Endothelial cell of umbilical vein (primary cell): ENCODE data around the gene CFAP77. TPM values are rescaled to one million over a fixed set of nuclear protein-coding genes. Genes with fewer than 3 reads are reported as not detected.

ENCODE experiments used
- BruUV-seq: library from RNA; stranded (reverse); fragments of 400-500 nt; replicated peaks from 2 replicates; lab custom pipeline; 2021; lab: Mats Ljungman, UMichigan
- CTCF ChIA-PET: fragments of 300-600, 350-600 bp; sonication (Branson Sonifier 250); formaldehyde crosslinking; loops from one replicate; lab custom pipeline; 2021; ENCODE audit warnings: antibody characterized with exemption, inconsistent platforms; lab: Charles Lee
- POLR2A ChIA-PET: fragments of 300-600, 350-600 bp; sonication (Branson Sonifier 250); formaldehyde crosslinking; loops from one replicate; lab custom pipeline; 2021; ENCODE audit warnings: antibody characterized with exemption, inconsistent platforms; lab: Charles Lee
- DNase-seq: peaks from one replicate; pipeline ENCODE4 v3.0.0-alpha.2; 2011; ENCODE audit warnings: low read depth, low spot score
- FAIRE-seq: peaks from 2 replicates; lab custom pipeline; 2011; peaks lifted over from hg19 to GRCh38; lab: Jason Lieb, UNC
- H2AFZ ChIP-seq: 2 replicates; pipeline ENCODE4 v1.6.0; 2012; ENCODE audit warnings: low read depth, low read length, control low read depth, inconsistent platforms
- H3K27ac ChIP-seq: 2 replicates; pipeline ENCODE4 v1.5.1; 2011; ENCODE audit warnings: low read depth, mild to moderate bottlenecking, control low read depth, low read length, moderate library complexity; ENCODE audit not compliant: insufficient read depth
- H3K27me3 ChIP-seq, 2 experiments: 2 replicates each; pipeline versions ENCODE4 v1.6.0 to v1.6.1; 2011; ENCODE audit warnings: low read length in 2 of 2, mixed read lengths in 1 of 2; ENCODE audit not compliant: control insufficient read depth in 2 of 2, insufficient read depth in 2 of 2
- H3K36me3 ChIP-seq, 2 experiments: 2 replicates in 1 of 2; 3 replicates in 1 of 2; pipeline ENCODE4 v1.5.1; 2011; ENCODE audit warnings: low read length in 2 of 2, mild to moderate bottlenecking in 1 of 2, moderate library complexity in 1 of 2; ENCODE audit not compliant: control insufficient read depth in 2 of 2, insufficient read depth in 2 of 2; ENCODE audit errors: extremely low read depth in 1 of 2
- H3K4me1 ChIP-seq: 3 replicates; pipeline ENCODE4 v1.5.1; 2011; ENCODE audit warnings: mild to moderate bottlenecking, low read length; ENCODE audit not compliant: control insufficient read depth, insufficient read depth; ENCODE audit errors: extremely low read depth
- H3K4me2 ChIP-seq: 2 replicates; pipeline ENCODE4 v1.6.1; 2011; ENCODE audit warnings: low read length, control low read depth, mixed read lengths; ENCODE audit not compliant: insufficient read depth
- H3K4me3 ChIP-seq, 3 experiments: fragments of 200-600 bp in 1 of 3; sonication (generic), shearing (Covaris generic) in 1 of 3; replicated peaks in 1 of 3; 2 replicates each; pipeline ENCODE4 v1.5.1; 2011 to 2016; ENCODE audit warnings: control low read depth in 3 of 3, low read length in 3 of 3, mild to moderate bottlenecking in 2 of 3, inconsistent platforms in 1 of 3, low read depth in 1 of 3, moderate library complexity in 1 of 3; ENCODE audit not compliant: insufficient read depth in 1 of 3
- H3K79me2 ChIP-seq: 2 replicates; pipeline ENCODE4 v1.6.0; 2012; ENCODE audit warnings: low read length, inconsistent platforms; ENCODE audit not compliant: control insufficient read depth, insufficient read depth
- H3K9ac ChIP-seq: replicated peaks from 2 replicates; pipeline ENCODE3; 2011; ENCODE audit warnings: low read length, control low read depth; ENCODE audit not compliant: insufficient read depth; ENCODE audit errors: extremely low read depth
- H3K9me1 ChIP-seq: replicated peaks from 3 replicates; pipeline ENCODE4 v1.6.0; 2011; ENCODE audit warnings: mild to moderate bottlenecking, low read length; ENCODE audit not compliant: control insufficient read depth, insufficient read depth; ENCODE audit errors: extremely low read depth
- H3K9me3 ChIP-seq: replicated peaks from 2 replicates; pipeline ENCODE4 v1.5.1; 2012; ENCODE audit warnings: low read length, inconsistent platforms; ENCODE audit not compliant: control insufficient read depth, insufficient read depth
- H4K20me1 ChIP-seq: replicated peaks from 2 replicates; pipeline ENCODE3; 2011; ENCODE audit warnings: mild to moderate bottlenecking, low read length; ENCODE audit not compliant: control insufficient read depth, insufficient read depth; ENCODE audit errors: extremely low read depth
- EZH2 ChIP-seq: IDR thresholded peaks from 2 replicates; pipeline ENCODE4 v1.6.1; 2012; ENCODE audit warnings: borderline replicate concordance, low read depth, mild to moderate bottlenecking, moderate library complexity, low read length, inconsistent platforms; ENCODE audit not compliant: severe bottlenecking
- dilution Hi-C: fragments of 300-500 bp; cut with MboI; formaldehyde crosslinking; loops from one replicate; pipeline ENCODE4 v1.15.0; 2019; ENCODE audit warnings: low sequenced_read_pairs; ENCODE audit not compliant: extremely low pct_ligation_motif_present
- intact Hi-C: fragments of 100-400 bp; cut with micrococcal nuclease; formaldehyde crosslinking; loops from one replicate; pipeline ENCODE4 v1.10.0; 2022
- polyA plus RNA-seq, 4 experiments: library from polyadenylated mRNA; depleted of rRNA in 3 of 4; stranded (reverse) in 3 of 4; unstranded in 1 of 4; fragments of >200 nt; gene quantifications; 2 replicates each; pipeline versions ENCODE4 v1.2.1 to v1.2.3, GENCODE V29; 2011 to 2012; ENCODE audit warnings: missing spikeins in 1 of 4
- total RNA-seq: library from RNA; stranded (reverse); gene quantifications from 2 replicates; pipeline ENCODE4 v1.2.3, GENCODE V29; 2021
- TF ChIP-seq, protein P1 (sequence below), 2 donors: IDR thresholded peaks; 1 replicate in 1 of 2; 2 replicates in 1 of 2; pipeline ENCODE4 v1.5.1; 2011; ENCODE audit warnings: low read length in 2 of 2, mild to moderate bottlenecking in 2 of 2, moderate library complexity in 2 of 2, control low read depth in 1 of 2, inconsistent platforms in 1 of 2, low read depth in 1 of 2; ENCODE audit not compliant: insufficient read depth in 1 of 2; ENCODE audit errors: extremely low read depth in 1 of 2

Gene CFAP77
- total and polyA plus RNA-seq, 2 donors (not counting 3 experiments of a cell fraction or from before 2014, with no cell fraction given): not detected

DNA sequence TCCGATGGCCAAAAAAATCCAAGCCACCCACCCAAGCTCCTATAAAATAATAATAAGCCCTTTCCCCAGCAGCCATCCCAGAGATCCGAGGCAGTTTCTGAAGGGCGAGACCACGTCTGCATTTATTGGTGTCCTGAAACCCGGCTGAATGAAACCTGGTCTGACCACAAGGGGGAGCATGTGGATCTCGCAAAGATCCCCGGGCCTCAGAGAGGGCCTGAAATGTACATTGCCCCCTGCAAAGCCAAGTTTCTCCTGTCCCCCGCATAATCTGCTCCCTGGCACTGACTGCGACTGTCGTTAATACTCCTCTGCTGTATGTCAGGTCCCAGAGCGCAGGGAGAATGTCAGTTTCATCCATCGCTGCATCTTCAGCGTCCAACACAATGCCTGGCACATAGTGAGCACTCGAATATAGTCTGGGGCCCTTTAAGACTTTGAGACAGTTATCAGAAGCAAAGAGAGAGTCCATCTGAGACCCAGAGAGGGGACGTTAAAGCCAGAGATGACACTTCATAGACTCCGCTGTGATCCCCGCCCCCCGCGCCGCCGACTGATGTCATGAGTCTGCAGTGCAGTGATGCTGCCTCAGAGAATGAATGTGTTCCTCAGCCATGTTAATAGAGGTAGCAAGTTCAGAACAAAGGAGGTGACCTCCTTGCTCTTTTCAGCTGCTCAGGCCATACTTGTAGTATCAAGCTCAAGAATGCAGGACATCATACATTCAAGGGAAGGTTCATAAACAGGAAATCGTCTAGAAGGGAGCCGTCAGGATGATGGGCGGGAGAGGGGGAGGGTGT is 97.9 kb downstream of the CFAP77 start:
- Histone ChIP-seq H3K27ac (no peak overlapping the region), H3K9ac (no peak overlapping the region), H3K4me2 (no peak overlapping the region), H3K4me3 (no peak overlapping the region), H3K4me1 (no peaks in the 10 kb centered on the region), H3K36me3 (no peaks in the 10 kb centered on the region), H4K20me1 (no peaks in the 10 kb centered on the region), H2AFZ (no peak overlapping the region), H3K9me1 (no peaks in the 10 kb centered on the region), H3K79me2 (no peaks in the 10 kb centered on the region), H3K27me3 (peaks cover 15 to 19% of the 10 kb centered on the region in 2 experiments), H3K9me3 (no peaks in the 10 kb centered on the region)
- dilution Hi-C loops: no loop called here
- ChIA-PET POLR2A (no interaction called here), CTCF (interaction anchor here (0.6 to 8.5 kb wide), 22 partner anchors 9 to 394 kb away, joined by 3 to 169 read pairs (median 4); no protein-coding TSS in a partner anchor)
- intact Hi-C loops: loop anchor here (1.0 to 2.0 kb wide), 4 partner anchors 39 to 292 kb away; no protein-coding TSS in a partner anchor
- TF ChIP-seq, protein P1, sequence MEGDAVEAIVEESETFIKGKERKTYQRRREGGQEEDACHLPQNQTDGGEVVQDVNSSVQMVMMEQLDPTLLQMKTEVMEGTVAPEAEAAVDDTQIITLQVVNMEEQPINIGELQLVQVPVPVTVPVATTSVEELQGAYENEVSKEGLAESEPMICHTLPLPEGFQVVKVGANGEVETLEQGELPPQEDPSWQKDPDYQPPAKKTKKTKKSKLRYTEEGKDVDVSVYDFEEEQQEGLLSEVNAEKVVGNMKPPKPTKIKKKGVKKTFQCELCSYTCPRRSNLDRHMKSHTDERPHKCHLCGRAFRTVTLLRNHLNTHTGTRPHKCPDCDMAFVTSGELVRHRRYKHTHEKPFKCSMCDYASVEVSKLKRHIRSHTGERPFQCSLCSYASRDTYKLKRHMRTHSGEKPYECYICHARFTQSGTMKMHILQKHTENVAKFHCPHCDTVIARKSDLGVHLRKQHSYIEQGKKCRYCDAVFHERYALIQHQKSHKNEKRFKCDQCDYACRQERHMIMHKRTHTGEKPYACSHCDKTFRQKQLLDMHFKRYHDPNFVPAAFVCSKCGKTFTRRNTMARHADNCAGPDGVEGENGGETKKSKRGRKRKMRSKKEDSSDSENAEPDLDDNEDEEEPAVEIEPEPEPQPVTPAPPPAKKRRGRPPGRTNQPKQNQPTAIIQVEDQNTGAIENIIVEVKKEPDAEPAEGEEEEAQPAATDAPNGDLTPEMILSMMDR (IDR thresholded peaks at IDR 0.05; ENCODE audit: extremely low read depth in 1 of 2, insufficient read depth in 1 of 2, low read depth in 1 of 2, low read length in 2 of 2): peak; percentile 70 to 81
- no peak for TF ChIP-seq EZH2
- no TSS peak for BruUV-seq
- FAIRE-seq (peak; percentile 86), DNase-seq (peak; percentile 64)
